LNCAP (cell line): Measurements from ENCODE around the gene DHRS13.

Experiments
- TF ChIP-seq, protein P1 (sequence below): fragments of 450-650 bp; IDR thresholded peaks from 2 replicates; pipeline ENCODE4 v1.5.1; 2017; ENCODE audit warnings: mild to moderate bottlenecking

DHRS13 gene

DNA sequence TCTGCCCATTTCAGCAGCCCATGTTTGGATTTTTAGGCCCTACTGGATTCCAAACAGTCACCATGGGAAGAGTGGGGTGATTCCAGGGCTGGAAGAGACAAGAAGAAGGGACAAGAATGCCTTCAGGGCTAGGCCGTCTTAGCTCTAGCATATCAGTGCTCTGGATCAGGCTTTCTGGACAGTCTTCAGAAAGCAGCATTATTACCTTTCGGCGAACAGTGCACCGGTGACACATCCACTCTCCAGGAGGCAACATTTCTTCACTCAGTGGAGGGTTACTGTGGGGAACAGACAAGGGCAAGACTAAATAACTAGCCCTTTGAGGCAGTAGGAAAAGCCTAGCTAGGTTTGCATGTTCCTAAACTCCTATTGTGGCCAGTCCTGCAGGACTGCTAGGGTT, 23.9 kb upstream of the DHRS13 start:
- TF ChIP-seq, protein P1, sequence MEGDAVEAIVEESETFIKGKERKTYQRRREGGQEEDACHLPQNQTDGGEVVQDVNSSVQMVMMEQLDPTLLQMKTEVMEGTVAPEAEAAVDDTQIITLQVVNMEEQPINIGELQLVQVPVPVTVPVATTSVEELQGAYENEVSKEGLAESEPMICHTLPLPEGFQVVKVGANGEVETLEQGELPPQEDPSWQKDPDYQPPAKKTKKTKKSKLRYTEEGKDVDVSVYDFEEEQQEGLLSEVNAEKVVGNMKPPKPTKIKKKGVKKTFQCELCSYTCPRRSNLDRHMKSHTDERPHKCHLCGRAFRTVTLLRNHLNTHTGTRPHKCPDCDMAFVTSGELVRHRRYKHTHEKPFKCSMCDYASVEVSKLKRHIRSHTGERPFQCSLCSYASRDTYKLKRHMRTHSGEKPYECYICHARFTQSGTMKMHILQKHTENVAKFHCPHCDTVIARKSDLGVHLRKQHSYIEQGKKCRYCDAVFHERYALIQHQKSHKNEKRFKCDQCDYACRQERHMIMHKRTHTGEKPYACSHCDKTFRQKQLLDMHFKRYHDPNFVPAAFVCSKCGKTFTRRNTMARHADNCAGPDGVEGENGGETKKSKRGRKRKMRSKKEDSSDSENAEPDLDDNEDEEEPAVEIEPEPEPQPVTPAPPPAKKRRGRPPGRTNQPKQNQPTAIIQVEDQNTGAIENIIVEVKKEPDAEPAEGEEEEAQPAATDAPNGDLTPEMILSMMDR: no peak

DNA sequence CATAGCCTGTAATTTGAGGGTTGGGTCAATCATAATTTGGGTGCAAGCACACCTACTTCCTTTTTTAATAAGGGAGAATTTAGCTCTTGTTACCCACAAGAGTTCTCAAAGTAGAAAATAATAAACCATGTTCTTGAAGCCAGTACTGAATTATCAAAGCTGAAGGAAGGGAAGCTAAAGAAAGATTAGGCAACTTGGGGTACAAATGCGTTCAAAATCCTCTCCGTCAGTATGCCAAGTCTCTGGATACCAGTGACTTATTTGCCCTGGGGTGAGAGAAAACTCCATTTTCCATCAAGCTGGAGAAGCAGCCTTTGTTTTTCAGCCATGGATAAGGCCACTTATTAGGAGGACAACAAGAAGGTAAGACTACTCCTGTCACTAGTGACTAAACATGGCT, 23.5 kb upstream of the DHRS13 start:
- TF ChIP-seq, protein P1: no peak

DNA sequence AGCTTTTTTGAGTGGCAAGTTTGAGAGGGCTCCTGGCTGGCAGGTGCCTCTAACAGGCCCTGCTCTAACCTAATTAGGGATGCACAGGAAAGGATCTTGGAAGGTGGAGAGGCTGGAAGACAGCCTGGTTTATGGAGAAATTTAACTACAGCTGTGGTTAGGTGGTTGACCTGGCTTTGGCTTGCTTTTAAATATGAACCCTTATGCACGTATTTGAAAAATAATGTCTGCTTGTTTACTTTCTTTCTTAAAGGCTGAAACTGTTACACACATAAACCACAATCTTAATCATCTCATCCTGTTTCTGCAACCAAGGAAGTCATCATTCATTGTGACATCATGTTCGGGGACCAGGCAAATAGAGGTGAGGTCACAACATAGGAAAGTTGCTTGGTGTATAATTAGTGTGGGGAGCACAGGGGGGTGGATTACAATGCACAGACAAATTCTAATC, 23.1 kb upstream of the DHRS13 start:
- TF ChIP-seq, protein P1: no peak

DNA sequence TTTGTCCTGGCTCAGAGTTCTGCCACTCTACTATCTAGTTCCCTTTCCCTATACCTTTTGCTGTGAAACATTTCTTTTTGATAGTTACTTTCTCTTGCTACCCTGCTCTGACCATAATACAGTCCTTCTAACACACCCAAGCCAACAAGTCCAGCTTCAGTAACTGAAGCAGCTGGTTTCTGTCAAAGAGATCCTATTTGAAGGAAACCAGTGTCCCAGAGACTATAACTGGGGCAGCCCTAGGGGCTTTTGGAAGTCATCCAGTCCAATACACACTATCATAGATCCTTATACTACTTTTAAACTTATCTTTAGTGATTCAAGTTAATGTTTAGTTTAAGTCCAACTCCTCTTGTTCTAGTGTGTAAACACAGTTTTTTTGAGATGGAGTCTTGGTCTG, 17.3 kb upstream of the DHRS13 start:
- TF ChIP-seq, protein P1: no peak

DNA sequence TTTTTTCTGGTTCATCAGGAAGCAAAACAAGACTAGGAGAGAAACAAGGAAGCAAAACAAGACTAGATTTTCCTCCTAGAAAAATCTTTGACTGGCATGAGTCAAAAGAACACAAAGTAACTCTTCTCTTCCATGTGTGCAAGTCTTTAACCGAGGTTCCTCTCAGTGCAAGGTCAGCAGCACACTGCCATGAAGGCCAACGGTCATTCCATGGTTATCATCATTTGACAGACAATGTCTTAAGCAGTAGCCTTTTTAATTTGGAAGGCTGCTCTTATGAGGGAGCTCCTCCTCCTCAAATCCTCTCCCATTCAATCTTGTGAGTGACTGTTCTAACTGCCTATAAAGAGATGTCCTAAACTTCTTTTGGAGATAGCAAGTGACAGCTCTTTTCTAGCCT, 15.4 kb upstream of the DHRS13 start:
- TF ChIP-seq, protein P1: no peak

DNA sequence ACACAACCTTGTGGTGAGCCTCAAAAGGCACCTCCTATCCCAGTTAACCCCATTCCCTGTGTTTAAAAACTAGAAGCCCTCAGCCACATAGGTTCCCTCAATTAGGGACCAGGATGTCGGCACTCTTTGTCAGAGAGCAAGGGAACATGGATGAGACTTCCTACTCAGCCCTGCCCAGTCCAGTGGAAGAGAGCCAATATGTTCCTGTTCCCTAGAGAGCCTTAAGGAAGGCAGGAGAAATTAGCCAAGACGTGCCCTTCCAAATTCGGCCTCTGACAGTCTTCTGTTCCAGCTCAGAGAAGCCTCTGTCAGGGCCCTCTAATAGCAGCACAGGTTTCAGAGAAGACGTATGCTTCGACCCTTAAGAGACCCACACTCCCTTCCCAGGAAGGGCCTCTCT, 14.6 kb upstream of the DHRS13 start:
- TF ChIP-seq, protein P1: no peak

DNA sequence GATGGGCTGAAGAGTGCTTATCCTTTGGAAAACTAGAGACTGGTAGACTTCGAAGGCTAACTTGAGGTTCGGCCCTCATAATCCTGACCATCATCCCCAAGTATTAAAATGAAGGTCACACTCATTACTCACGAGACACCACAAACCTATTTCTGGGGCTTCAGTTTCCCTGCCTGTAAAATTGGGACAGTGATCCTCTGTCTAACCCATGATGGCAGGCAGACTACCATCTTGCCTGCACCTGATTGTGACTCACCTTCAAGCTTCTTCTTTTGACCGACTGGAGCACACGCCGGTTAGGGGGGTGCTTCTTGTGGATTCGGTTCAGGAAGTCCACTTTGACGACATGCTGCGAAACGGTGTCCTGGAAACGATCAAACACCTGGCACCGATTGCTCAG, 14.2 kb upstream of the DHRS13 start:
- TF ChIP-seq, protein P1: no peak

DNA sequence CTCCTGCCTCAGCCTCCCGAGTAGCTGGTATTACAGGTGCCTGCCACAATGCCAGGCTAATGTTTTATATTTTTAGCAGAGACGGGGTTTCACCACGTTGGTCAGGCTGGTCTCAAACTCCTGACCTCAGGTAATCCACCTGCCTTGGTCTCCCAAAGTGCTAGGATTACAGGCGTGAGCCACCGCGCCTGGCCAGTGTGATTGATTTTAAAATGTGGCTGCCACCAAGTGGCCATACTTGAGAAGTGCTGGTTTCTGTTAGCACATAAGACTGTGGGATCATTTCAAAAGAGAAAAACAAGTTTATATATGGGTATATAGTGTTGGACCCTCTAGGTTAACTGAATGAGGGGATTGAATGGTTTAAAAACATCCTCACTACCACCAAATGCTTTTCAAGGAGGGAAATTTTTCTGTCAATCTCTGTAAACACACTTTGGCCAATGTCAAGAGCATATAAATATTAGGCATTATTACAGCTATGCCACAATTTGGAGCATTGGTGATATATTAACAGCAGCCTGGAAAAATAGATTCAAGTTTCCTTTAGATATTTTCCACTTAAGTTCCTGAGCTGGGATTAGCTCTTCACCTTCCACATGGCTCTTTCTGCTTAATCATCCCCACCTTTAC, 13.5 kb upstream of the DHRS13 start:
- TF ChIP-seq, protein P1: peak; percentile 78
